Measurements from ENCODE around the gene RTL9. TPM values are rescaled to one million over a fixed set of nuclear protein-coding genes. Genes with fewer than 3 reads are reported as not detected.
"Not testable (repeated sequence)": the region's sequence is repeated elsewhere in the genome, so short reads cannot be mapped to it uniquely, and the experiment has no call there.

RTL9 gene
- total and polyA plus RNA-seq, 5 experiments from 2014 or later, result not detected

- POLR2A ChIA-PET, result no interaction called here
- H3K27me3 Mint-ChIP-seq, result peaks cover 0 to 8% (median 1%) of the 10 kb centered on the region in 5 donors
- H3K9me3 Mint-ChIP-seq, result no peaks in the 10 kb centered on the region
- DNase-seq (no peak), ATAC-seq (no peak)
- no peak overlapping the region for H3K4me3 Mint-ChIP-seq
- H3K36me3 Mint-ChIP-seq, result no peaks in the 10 kb centered on the region
- no peaks in the 10 kb centered on the region for H3K4me1 Mint-ChIP-seq
- no peak overlapping the region for H3K27ac Mint-ChIP-seq
Measured at GRCh38 chrX:110402091-110402849, 43.6 kb downstream of the RTL9 start.

- DNase-seq (no peak), ATAC-seq (no peak)
- Mint-ChIP-seq H3K27ac (no peak overlapping the region), H3K36me3 (no peaks in the 10 kb centered on the region), H3K9me3 (no peaks in the 10 kb centered on the region), H3K27me3 (peaks cover 0 to 8% (median 1%) of the 10 kb centered on the region in 5 donors), H3K4me1 (no peaks in the 10 kb centered on the region), H3K4me3 (no peak overlapping the region)
- POLR2A ChIA-PET, result no interaction called here
Measured at GRCh38 chrX:110402850-110403221, 44.2 kb downstream of the RTL9 start.

- no peak overlapping the region for H3K4me3 Mint-ChIP-seq
- no peaks in the 10 kb centered on the region for H3K36me3 Mint-ChIP-seq
- DNase-seq (no peak), ATAC-seq (no peak)
- peaks cover 0 to 8% (median 0%) of the 10 kb centered on the region in 5 donors for H3K27me3 Mint-ChIP-seq
- POLR2A ChIA-PET, result no interaction called here
- H3K9me3 Mint-ChIP-seq, result no peaks in the 10 kb centered on the region
- H3K27ac Mint-ChIP-seq, result no peak overlapping the region
- H3K4me1 Mint-ChIP-seq, result no peaks in the 10 kb centered on the region
Measured at GRCh38 chrX:110403441-110404238, 45.0 kb downstream of the RTL9 start.

- Mint-ChIP-seq H3K36me3 (no peaks in the 10 kb centered on the region), H3K4me1 (no peaks in the 10 kb centered on the region), H3K27ac (no peak overlapping the region), H3K4me3 (no peak overlapping the region), H3K9me3 (no peaks in the 10 kb centered on the region), H3K27me3 (peaks cover 0 to 8% (median 0%) of the 10 kb centered on the region in 5 donors)
- POLR2A ChIA-PET, result no interaction called here
- ATAC-seq (no peak), DNase-seq (no peak)
Measured at GRCh38 chrX:110404376-110404775, 45.7 kb downstream of the RTL9 start.

- POLR2A ChIA-PET, H3K27me3 Mint-ChIP-seq, DNase-seq, H3K9me3 Mint-ChIP-seq, H3K4me3 Mint-ChIP-seq, H3K36me3 Mint-ChIP-seq, H3K4me1 Mint-ChIP-seq, ATAC-seq: not testable (repeated sequence)
- peak overlapping the region in 2 of 10 donors; percentile 45 to 63 for H3K27ac Mint-ChIP-seq
Measured at GRCh38 chrX:110406250-110406649, 47.6 kb downstream of the RTL9 start.

- Mint-ChIP-seq H3K4me1 (no peaks in the 10 kb centered on the region), H3K4me3 (no peak overlapping the region), H3K9me3 (no peaks in the 10 kb centered on the region), H3K36me3 (no peaks in the 10 kb centered on the region), H3K27ac (no peak overlapping the region), H3K27me3 (peaks cover 0 to 7% (median 0%) of the 10 kb centered on the region in 5 donors)
- POLR2A ChIA-PET, result no interaction called here
- no peak for DNase-seq
- no peak for ATAC-seq
Measured at GRCh38 chrX:110406822-110407221, 48.2 kb downstream of the RTL9 start.

- Mint-ChIP-seq H3K4me1 (peaks cover 0 to 3% (median under 1%) of the 10 kb centered on the region in 4 donors), H3K9me3 (no peaks in the 10 kb centered on the region), H3K27me3 (peaks cover 0 to 5% (median under 1%) of the 10 kb centered on the region in 5 donors), H3K4me3 (no peak overlapping the region), H3K36me3 (no peaks in the 10 kb centered on the region), H3K27ac (no peak overlapping the region)
- DNase-seq (peak in 9 of 10 donors; percentile 7 to 66 (median 45)), ATAC-seq (no peak)
- POLR2A ChIA-PET, result no interaction called here
Measured at GRCh38 chrX:110407910-110408545, 49.4 kb downstream of the RTL9 start.

Other genes starting within 250 kb of the RTL9 start
- 10 to 100 TPM in 1 of 2 experiments, 1 to 10 TPM in 1; 9.3 to 12.1 TPM for gene AMMECR1, start 40.8 kb upstream of the RTL9 start, total RNA-seq
- 1 to 10 TPM; 4.7 to 6.6 (median 6.1) TPM for gene AMMECR1, start 40.8 kb upstream of the RTL9 start, polyA plus RNA-seq